Right ventricle myocardium superior (tissue), 1 donor: ENCODE measurements around the gene PAQR7. TPM values are rescaled to one million over a fixed set of nuclear protein-coding genes. Genes with fewer than 3 reads are reported as not detected.
A peak's percentile ranks its signal among the peaks of the same experiment; 100 is the strongest.

ENCODE experiments used
- ATAC-seq: fragments of 200-7000 bp; cut with Tn5 transposase; one replicate; pipeline ENCODE4 v1.9.1; 2020; ENCODE audit warnings: mild to moderate bottlenecking; ENCODE audit not compliant: poor library complexity
- DNase-seq: peaks from one replicate; pipeline ENCODE4 v3.0.0-alpha.2; 2020
- intact Hi-C: fragments of 100-400 bp; cut with DNase I; formaldehyde crosslinking; loops from one replicate; pipeline ENCODE4 v1.11.2; 2022
- total RNA-seq: library from RNA; stranded (reverse); fragmentation: NEBNext Ultra II Directional; extraction: Animal tissue kit (Norgen Biotek cat#: 25700); gene quantifications from one replicate; pipeline ENCODE4 v1.2.1, GENCODE V29; 2021
- donor health status: DM: no; HTN: yes; CAD: no; lungs with severe emphysema.

The PAQR7 gene
- total RNA-seq, 1 donor from 2014 or later, result 2.2 TPM

GRCh38 chr1:25829046-25829445 is 46.5 kb downstream of the PAQR7 start:
- ATAC-seq (no peak), DNase-seq (no peak)
- intact Hi-C loops, result no loop called here

DNA sequence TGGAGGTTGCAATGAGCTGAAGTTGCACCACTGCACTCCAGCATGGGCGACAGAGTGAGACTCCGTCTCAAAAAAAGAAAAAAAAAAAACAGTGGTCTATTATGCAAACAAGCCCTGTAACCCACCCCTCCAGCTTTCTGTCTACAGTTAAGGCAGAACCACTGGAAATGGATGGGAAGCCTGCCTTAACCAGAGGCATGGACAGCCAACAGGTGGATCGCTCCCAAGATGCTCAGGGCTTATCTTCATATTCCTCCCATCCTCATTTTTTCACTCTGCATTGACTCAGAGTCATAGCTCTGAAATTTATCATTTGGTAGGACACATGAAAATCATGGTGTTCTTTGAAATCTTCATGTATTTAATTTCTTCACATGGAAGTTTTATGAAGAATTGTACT is 47.0 kb downstream of the PAQR7 start:
- DNase-seq, result no peak
- ATAC-seq, result no peak
- intact Hi-C loops, result no loop called here

DNA sequence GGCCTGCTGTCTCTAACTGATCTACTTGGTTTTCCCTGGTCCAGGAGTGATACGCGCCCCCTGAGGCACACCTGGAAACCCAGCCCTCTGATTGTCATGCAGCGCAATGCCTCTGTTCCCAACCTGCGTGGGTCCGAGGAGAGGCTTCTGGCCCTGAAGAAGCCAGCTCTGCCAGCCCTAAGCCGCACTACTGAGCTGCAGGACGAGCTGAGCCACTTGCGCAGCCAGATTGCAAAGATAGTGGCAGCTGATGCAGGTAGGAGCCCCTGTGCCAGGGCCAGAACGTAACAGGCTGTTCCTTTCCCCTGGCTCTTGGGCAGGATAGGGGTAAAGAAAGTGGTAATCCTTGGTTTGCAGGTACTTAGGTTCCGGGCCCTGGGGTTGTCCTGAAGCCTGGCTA is 48.9 kb downstream of the PAQR7 start:
- intact Hi-C loops, result no loop called here

GRCh38 chr1:25825605-25826004 is 49.9 kb downstream of the PAQR7 start:
- intact Hi-C loops, result no loop called here
- DNase-seq (no peak), ATAC-seq (no peak)

More for the DNA sequence above, 48.9 kb downstream of the PAQR7 start:
- DNase-seq, result no peak
- no peak for ATAC-seq

- DNase-seq (no peak), ATAC-seq (no peak)
- intact Hi-C loops, result no loop called here
These were observed 53.8 kb downstream of the PAQR7 start for GRCh38 chr1:25821630-25822091.

DNA sequence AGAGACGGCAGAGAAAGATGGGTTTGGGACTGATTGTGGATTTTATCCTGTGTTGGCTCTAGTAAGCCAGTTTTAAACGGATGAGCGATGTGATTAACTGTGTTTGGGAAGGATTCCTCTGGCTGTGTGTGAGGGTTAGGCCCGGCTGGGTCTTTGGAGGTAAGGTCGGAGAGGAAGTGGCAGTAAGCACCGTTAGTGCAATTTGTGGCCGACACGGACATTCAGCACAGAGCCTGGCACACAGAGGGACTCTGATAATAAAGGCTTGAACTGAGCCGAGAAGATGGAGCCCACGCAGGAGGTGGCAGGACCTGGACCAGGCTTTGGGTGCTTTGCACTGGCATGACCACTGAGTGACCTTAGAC is 54.4 kb downstream of the PAQR7 start:
- no peak for ATAC-seq
- DNase-seq, result no peak
- intact Hi-C loops, result no loop called here

- DNase-seq (peak; percentile 72), ATAC-seq (peak; percentile 58)
- intact Hi-C loops, result no loop called here
These were observed 55.0 kb downstream of the PAQR7 start for GRCh38 chr1:25820247-25821111.

GRCh38 chr1:25819491-25820246 is 55.8 kb downstream of the PAQR7 start, which contains the start of gene MTFR1L:
TSS of gene MTFR1L (plus strand) at chr1:25819954. CDS start at chr1:25823105, 3,151 bp downstream.
- DNase-seq, result peak; percentile 93
- peak; percentile 93 for ATAC-seq
- intact Hi-C loops, result loop anchor here (10.0 kb wide), 2 partner anchors 415 to 575 kb away; partner anchors contain the start of gene RSRP1

GRCh38 chr1:25818569-25818968 is 56.9 kb downstream of the PAQR7 start:
- intact Hi-C loops, result loop anchor here (10.0 kb wide), 2 partner anchors 414 to 574 kb away; partner anchors contain the start of gene RSRP1
- ATAC-seq (no peak), DNase-seq (no peak)

DNA sequence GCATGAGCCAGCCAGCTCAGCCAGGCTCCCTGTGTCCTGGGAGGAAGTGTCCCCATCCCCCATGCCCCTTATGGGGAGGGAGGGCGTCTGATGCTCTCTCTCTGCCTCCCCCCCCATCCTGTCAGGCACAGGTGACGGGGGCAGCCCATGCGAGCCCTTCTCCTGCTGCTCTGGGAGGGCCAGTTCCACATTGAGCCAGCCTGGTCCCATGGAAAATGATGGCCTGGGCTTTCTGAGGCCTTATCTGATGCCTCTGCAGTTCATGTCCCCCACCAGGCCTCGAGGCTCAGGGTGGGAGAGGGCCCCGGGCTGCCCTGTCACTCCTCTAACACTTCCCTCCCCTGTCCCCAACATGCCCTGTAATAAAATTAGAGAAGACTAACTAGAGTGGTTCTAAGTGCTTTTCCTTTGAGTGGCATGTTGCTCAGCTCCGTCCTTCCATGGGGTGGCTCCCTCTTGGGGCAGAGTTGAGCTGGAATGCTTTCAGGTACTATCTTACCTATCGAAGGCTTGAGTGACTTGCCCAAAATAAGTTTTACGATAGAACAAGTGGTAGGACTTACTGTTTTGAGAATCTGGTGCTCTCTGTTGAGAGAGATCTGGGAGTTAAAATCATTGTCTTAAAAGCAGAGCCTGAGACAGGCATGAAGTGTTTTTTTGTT is 57.5 kb downstream of the PAQR7 start:
- intact Hi-C loops, result loop anchor here (10.0 kb wide), 2 partner anchors 413 to 573 kb away; partner anchors contain the start of gene RSRP1
- DNase-seq (no peak), ATAC-seq (no peak)

GRCh38 chr1:25816112-25816718 is 59.3 kb downstream of the PAQR7 start:
- ATAC-seq (no peak), DNase-seq (no peak)
- intact Hi-C loops, result loop anchor here (10.0 kb wide), 2 partner anchors 411 to 571 kb away; partner anchors contain the start of gene RSRP1

DNA sequence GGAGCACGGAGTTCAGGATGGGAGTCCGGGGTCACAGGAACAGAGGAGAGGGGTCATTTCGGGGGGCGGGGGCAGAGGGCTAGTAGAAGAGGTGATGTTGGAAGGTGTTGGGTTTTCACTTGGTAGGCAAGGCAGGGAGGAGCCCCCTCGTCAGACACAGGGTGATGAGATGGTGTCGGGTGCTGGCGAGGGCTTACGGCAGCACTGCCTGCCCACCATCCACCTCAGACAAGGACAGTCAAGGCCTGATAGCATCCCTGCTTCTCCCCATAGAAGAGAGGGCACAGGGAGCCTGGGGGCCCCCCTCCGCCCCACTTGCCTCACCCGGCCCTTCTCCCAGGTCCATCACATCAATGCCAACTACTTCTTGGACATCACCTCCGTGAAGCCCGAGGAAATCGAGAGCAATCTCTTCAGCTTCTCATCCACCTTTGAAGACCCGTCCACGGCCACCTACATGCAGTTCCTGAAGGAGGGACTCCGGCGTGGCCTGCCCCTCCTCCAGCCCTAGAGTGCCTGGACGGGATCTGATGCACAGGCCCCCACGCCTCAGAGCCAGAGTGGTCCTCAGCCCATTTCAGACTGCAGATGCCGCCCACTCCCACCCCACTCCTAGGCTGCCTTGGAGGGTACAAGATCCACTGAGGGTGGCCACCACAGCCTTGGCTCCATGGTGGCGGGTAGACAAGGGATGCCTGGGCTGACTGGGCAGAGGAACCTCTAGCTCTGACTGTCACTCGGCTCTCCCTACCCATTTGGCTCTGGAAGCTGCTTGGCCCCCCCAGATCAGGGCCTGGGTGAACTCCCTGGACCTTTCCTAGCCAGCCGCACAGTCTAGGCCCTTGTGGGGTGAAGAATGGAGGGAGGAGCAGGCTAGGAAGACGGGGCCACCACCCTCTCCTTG is 60.0 kb downstream of the PAQR7 start:
- intact Hi-C loops, result loop anchor here (10.0 kb wide), 2 partner anchors 411 to 571 kb away; partner anchors contain the start of gene RSRP1
- no peak for DNase-seq
- ATAC-seq, result no peak

- intact Hi-C loops, result loop anchor here (5.0 to 10.0 kb wide), 3 partner anchors 202 to 570 kb away; partner anchors contain the start of gene RSRP1
- DNase-seq (no peak), ATAC-seq (no peak)
These were observed 60.9 kb downstream of the PAQR7 start for GRCh38 chr1:25814549-25815087.

DNA sequence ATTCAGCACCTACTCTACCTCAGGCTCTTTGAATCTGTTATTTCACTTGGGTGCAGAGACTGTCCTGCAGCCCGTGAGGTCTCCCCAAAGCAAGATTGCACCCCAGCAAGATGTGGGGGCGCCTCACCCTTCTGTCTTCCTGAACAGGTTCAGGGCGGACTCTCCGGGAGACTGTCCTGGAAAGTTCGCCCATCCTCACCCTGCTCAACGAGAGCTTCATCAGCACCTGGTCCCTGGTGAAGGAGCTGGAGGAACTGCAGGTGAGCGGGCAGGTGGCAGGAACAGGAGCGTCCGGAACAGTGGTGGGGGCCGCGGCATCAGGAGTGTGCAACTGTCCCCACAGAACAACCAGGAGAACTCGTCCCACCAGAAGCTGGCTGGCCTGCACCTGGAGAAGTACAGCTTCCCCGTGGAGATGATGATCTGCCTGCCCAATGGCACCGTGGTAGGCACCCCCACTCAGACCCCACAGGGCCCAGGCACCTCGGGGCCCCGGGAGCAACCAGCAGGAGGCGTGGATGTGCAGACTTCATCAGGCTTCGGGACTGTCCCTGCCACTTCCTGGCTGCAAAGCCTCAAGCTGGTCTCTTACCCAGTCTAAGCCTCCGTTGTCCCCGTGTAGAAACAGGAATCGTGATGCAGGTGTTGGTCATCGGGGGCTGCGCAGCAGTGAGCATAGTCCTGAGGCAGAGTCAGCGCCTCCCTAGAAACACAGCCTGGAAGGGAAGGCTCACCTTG is 61.6 kb downstream of the PAQR7 start:
- intact Hi-C loops, result loop anchor here (5.0 to 10.0 kb wide), 3 partner anchors 202 to 569 kb away; partner anchors contain the start of gene RSRP1
- no peak for ATAC-seq
- no peak for DNase-seq

DNA sequence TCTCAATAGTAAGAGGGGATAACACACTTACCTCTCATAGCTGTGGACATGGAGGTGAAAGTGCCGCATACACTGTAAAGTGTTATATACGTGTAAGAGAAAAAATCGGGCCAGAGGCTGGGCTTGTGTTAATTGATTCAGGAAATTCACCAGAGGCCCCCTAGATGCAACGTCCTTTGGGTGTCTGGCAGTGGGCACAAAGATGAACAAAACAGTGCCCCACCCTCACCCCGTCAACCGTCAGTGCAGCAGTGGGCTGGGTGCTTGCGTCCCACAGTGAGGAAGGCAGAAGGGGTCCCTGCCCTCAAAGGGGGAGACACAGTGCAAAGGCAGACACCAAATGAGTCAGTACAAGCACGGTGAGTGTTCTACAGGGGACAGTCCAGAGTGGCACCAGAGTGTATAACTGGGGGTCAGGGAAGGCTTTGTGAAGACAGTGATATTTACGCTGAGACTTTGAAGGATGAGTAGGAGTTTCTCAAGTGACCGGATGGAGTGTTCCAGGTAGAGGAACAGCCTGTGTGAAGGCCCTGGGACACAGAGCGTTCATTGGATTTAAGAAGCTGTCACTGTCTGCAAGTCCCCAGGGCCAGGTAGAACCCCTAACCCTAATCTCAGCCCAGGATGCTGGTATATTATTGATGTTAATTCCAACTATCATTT is 62.3 kb downstream of the PAQR7 start:
- intact Hi-C loops, result loop anchor here (5.0 to 10.0 kb wide), 3 partner anchors 201 to 568 kb away; partner anchors contain the start of gene RSRP1
- ATAC-seq (no peak), DNase-seq (no peak)
